ENCODE results near the gene ARF1.

GRCh38 chr1:228082918-228083870, 686 bp downstream of the ARF1 start:
- TF ChIP-seq GRHL2 (CRISPR knock-in tag; IDR thresholded peaks at IDR 0.05; ENCODE audit: insufficient replicate concordance, severe bottlenecking) (no peak), NR3C1 (CRISPR knock-in tag; conservative IDR thresholded peaks at IDR 0.05; ENCODE audit: low read depth) (no peak), ELF4 (CRISPR knock-in tag; IDR thresholded peaks at IDR 0.05; ENCODE audit: low read depth) (no peak), ESRRA (CRISPR knock-in tag; IDR thresholded peaks at IDR 0.05; ENCODE audit: borderline replicate concordance) (0 out of 2 replicates have a peak, but pooled peaks have one; percentile 46), CTCF (IDR thresholded peaks at IDR 0.05) (no peak), CBFB (CRISPR knock-in tag; IDR thresholded peaks at IDR 0.05; ENCODE audit: low read depth) (no peak), USF1 (CRISPR knock-in tag; IDR thresholded peaks at IDR 0.05) (no peak), ZNF416 (CRISPR knock-in tag; IDR thresholded peaks at IDR 0.05) (no peak), SP1 (CRISPR knock-in tag; conservative IDR thresholded peaks at IDR 0.05) (no peak), FOXJ3 (CRISPR knock-in tag; IDR thresholded peaks at IDR 0.05; ENCODE audit: borderline replicate concordance) (no peak), OVOL2 (CRISPR knock-in tag; IDR thresholded peaks at IDR 0.05; ENCODE audit: borderline replicate concordance) (no peak)
- TF ChIP-seq, protein P1, sequence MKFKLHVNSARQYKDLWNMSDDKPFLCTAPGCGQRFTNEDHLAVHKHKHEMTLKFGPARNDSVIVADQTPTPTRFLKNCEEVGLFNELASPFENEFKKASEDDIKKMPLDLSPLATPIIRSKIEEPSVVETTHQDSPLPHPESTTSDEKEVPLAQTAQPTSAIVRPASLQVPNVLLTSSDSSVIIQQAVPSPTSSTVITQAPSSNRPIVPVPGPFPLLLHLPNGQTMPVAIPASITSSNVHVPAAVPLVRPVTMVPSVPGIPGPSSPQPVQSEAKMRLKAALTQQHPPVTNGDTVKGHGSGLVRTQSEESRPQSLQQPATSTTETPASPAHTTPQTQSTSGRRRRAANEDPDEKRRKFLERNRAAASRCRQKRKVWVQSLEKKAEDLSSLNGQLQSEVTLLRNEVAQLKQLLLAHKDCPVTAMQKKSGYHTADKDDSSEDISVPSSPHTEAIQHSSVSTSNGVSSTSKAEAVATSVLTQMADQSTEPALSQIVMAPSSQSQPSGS (CRISPR knock-in tag; IDR thresholded peaks at IDR 0.05; ENCODE audit: borderline replicate concordance, low read depth), result no peak
- TF ChIP-seq, protein P2, sequence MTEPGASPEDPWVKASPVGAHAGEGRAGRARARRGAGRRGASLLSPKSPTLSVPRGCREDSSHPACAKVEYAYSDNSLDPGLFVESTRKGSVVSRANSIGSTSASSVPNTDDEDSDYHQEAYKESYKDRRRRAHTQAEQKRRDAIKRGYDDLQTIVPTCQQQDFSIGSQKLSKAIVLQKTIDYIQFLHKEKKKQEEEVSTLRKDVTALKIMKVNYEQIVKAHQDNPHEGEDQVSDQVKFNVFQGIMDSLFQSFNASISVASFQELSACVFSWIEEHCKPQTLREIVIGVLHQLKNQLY (CRISPR knock-in tag; IDR thresholded peaks at IDR 0.05), result no peak
- TF ChIP-seq, protein P3, sequence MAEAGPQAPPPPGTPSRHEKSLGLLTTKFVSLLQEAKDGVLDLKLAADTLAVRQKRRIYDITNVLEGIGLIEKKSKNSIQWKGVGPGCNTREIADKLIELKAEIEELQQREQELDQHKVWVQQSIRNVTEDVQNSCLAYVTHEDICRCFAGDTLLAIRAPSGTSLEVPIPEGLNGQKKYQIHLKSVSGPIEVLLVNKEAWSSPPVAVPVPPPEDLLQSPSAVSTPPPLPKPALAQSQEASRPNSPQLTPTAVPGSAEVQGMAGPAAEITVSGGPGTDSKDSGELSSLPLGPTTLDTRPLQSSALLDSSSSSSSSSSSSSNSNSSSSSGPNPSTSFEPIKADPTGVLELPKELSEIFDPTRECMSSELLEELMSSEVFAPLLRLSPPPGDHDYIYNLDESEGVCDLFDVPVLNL (CRISPR knock-in tag; IDR thresholded peaks at IDR 0.05; ENCODE audit: borderline replicate concordance, low read depth), result no peak

All from WTC11 (cell line).